Islet precursor cell (in vitro differentiated cells): Measurements from ENCODE around the gene ABHD12.
A peak's percentile ranks its signal among the peaks of the same experiment; 100 is the strongest.
"Not testable (repeated sequence)": the region's sequence is repeated elsewhere in the genome, so short reads cannot be mapped to it uniquely, and the experiment has no call there.

Source experiments
- DNase-seq: peaks from one replicate; pipeline ENCODE4 v3.0.0-alpha.2; 2018

Gene ABHD12

DNA sequence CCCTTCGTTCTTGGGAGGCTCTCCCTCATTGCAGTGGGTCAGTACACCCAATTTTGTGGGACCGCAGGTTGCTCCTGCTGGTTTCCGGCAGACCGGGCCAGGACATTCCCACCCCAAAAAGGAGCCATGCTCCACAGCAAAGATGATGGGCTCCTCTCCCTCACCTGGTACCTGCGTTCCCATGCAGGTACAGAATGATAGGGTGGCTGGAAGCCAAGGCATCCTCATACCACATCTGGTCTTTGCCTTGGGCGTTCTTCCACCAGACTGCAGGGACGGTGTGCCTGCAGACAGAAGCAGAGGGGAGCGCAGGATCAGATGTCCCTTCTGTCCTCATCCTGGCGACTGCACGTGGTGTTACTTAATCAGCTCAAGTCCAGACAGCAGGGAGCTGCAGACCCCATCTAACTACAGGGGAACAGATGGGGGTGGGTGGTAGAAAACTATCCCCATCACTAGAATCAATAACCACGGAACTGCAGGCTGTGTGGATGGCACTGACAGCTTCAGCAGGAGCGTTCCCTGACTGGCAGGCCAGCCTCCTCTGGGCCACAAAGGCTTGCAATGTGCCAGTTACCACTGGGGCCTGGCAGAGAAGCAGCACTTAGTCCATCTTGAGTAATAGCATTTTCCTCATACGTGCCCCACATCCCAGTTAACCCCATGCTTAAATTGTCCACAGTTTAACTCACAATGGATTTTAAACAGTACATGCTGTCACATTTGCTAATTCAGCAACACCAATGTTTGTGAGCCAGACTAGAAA, 70.4 kb downstream of the ABHD12 start:
- DNase-seq = no peak

DNA sequence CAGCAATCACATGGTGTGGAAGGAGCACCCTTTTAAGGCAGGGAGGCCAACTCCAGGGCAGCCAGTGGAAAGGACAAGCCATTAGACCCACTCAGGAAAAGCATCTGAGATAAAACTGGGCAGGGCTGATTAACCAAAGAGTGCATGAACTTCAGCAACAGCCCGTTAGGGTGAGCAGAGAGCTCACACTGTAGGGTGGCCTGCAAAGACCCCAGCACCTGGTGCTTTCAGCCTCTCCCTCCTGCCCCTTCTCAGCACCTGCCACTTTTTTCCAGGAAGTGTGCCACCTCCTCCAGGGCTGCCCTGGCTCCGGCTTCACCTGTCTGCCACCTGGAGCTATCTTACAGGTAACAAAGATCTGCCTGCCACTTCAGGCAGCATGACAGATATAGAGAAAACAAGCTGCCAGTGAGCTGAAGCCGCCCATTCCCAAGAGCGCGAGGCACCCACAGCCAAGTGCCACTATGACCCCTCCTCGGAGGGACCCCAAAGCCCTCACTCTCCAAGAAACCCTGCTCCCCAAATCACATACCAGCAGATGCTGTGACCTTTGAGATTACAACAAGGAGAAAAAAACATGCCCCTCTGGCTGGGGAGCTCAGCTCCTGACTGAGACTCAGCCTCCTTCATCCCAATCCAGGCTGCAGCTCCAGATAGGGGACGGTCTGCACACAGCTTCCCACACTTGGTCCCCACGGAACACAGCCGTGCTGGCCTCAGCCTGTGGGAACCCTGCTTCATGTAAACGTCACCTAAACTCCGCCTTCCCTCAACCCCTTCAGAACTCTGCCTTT, 71.2 kb downstream of the ABHD12 start:
- DNase-seq = no peak

DNA sequence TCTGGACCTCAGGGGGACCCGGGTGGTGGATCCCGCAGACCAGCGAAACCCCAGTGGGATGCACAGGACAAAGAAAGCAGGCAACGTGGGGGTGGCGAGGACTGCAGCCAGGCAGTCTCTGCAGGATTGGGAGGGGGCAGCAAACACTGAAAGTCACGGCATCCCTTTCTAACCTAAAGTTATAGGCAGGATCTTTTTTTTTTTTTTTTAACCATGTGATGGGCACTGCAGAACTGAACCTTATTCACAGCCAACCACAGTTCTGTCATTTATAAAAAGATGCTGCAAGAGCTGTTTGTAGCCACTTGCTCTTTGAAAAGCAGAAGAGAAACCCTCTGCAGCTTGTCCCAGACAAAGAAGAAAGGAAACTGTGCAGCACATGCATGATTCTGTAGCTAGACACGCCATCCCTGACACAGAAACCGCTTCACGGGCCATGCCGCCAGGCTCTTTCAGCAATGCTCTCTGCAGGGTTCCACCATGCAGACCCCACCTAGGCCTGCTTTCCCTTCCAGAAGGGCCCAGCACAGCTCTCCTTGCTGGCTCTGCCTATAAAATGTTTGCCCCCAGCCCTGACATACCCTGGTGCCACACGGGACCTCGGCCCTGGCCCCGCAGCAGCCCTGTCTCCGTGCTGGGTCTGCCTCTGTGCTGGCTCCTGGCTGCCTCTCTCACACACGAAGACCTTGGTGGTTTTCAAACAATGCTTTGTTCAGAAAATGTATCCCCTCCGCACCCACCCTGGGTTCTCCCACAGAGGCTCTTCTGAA, 72.0 kb downstream of the ABHD12 start:
- DNase-seq = no peak

DNA sequence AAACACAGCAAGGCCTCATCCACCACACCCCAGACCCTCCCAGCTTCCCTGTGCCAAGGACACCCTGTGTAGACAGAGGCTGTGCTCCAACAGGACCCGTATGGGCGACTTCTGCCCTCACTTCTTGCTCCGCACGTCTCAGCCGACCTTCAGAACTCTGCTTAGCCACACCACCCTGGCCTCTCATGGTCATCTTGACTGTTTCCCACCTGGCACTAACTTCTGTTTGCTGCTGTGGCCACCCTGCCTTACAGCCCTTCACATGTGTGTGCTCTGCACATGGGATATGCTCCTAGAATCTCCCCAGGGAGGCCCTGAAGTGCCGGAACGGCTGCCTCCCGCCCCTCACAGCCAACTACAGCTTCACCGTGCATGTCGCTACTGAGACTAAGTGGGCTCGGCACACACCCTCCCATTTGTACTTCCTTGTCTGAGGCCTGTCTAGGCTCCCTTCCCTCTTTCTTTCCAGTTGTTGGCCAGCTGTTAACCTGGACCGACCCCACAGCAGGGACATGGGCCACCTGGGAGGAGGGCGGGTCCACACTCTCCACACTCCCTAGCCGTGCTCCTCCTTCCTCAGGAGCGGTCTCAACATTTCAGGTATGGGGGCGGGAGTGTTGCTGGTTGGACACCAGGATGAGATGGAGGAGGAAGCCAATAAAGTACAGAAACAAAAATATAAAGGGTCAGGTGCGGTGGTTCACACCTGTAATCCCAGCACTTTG, 73.1 kb downstream of the ABHD12 start:
- DNase-seq = no peak

DNA sequence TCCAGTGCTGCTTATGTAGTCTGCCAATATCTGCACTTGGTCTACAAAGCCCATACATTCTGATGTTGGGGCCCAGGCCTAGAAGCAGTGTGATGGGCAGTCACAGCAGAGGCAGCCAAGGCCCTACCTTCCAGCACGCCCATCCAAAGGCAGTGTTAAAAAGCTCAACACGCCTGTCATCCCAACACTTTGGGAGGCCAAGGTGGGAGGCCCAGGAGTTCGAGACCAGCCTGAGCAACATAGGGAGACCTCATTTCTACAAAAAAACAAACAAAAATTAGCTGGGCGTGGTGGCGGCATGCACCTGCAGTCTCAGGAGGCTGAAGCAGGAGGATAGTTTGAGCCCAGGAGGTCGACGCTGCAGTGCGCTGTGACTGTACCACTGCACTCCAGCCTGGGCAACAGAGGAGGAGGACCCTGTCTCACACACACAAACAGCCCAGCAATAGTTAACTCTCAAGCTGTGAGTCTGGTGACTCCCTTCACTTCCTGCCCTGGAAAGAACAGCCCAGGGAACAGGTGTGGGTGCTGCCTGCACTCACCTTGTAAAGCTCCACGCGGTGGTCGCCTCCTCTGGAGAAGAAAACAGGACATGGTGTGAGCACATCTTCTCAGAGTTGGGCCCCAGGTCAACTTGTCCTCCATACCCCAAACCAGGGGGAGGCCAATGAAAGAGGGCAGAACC, 74.0 kb downstream of the ABHD12 start:
- no peak for DNase-seq

DNA sequence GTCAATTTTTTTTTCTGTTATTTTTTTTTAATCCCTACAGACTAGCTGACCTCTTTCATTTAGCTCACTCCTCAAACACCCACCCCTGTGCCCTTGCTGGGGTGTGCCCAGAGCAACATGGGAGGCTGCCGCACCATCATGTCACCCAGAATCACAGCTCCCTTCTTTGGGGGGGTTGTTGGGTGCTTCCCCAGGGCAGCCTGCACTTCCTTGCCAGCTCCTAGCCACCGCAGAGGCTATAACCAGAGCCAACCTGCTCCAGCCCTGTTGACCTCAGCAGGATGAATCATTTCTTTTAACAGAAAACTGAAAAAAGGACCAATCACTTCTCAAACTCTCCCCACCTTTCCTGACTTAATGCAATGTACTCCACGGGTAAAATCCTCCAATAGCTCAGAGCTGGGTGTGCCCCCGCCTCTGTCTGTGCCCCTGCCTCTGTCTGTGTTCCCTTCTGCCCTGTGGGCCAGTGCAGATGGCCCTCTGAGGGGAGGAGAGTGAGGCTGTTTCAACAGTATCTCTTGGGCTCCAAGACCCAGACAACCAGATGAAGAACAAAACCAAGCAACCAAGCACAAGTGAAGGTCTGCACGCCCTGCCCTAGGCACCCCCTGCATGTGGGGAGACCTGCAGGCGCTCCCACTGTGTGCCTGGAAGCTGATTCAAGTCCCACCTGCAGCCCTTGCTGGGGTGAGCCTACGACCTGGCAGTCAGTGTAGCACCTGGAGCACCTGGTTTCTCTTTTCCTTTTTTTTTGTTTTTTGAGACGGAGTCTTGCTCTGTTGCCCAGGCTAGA, 75.0 kb downstream of the ABHD12 start:
- no peak for DNase-seq

DNA sequence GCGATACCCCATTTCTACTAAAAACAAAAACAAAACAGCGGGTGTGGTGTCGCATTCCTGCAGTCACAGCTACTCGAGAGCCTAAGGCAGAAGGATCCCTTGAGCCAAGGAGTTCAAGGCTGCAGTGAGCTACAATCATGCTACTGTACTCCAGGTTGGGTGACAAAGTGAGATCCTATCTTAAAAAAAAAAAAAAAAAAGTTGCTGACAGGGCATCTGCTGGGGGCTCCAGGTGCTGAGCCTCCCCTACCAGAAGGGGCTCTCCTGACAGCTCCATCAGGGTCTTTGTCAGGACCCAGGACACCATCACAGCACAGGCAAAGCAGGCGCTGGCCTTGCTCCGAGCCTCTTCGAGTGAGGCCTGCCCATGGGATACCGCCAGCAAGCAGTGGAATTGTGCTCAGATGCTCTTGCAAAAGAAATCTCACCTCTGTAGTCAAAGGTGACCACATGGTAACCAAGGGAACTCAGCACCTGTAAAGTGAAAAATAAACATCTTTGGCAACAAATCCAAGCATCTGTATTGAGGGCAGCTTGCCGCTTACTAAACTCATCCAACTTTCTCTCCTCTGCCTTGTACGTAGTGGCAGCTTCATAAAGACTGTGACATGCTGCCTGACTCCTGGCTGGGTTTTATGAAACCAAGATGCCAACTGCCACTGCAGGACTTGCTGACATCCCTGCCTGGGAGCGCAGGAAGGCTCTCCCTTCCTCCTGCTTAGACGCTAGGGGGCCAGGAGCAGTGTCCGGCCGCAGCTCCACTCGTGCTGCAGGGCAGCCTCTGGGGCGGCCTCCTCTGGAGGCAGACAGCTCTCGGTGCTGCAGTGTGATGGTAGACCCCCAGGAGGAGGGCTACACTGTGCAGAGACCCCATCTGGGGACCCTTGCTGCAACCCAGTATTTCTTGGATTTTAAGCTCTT, 75.9 kb downstream of the ABHD12 start:
- DNase-seq = no peak

DNA sequence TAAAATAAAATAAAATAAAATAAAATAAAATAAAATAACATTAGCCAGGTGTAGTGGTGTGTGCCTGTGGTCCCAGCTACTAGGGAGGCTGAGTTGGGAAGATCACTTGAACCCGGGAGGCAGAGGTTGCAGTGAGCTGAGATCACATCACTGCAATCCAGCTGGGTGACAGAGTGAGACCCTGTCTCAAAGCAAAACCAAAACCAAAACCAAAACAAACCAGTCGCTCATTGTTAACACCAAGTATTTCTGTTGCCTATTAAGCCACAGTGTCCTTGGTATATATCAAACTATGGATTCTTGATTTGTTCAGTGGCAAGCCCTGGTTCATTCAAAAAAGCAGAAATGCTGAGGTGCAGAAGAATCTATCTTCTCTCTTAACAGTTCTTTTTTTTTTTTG, 77.0 kb downstream of the ABHD12 start:
- no peak for DNase-seq

DNA sequence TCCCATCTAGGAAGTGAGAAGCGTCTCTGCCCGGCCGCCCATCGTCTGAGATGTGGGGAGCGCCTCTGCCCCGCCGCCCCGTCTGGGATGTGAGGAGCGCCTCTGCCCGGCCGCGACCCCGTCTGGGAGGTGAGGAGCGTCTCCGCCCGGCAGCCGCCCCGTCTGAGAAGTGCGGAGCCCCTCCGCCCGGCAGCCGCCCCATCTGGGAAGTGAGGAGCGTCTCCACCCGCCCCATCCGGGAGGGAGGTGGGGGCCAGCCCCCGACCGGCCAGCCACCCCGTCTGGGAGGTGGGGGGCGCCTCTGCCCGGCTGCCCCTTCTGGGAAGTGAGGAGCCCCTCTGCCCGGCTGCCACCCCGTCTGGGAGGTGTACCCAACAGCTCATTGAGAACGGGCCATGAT, 77.9 kb downstream of the ABHD12 start:
- not testable (repeated sequence) for DNase-seq

DNA sequence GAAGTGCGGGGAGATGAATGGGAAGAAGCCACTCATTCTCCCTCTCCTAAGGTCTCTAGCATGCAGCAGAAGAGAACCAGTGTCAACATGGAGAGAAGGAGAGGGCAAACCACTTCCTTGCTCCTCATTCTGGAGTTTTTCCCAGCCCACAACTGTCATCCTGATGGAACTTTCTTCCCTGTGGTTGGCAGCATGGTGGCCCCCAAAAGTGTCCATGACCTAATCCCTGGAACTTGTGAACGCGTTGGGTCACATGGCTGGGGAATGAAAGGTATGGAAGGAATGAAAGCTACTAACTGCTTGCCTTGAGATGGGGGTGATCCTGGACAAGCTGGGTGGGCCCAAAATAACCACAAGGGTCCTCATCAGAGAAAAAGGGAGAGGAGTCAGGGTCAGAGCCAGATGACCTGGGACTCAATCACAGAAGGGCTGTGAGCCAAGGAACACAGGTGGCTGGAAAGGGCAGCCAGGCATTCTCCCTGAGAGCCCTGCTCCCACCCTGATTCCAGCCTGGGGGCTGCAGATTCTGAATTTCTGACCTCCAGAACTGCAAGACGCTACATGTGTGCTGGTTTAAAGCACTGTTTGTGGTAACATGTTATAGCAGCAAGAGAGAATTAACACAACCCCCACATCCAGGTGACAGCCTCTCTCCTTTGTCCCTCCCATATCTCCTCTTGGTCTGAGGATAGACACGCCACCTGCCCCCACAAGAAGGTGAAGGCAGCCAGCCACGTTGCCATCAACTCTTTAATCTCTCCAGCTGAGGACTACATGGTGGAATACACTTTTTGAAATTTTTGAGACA, 79.5 kb downstream of the ABHD12 start:
- DNase-seq = peak; percentile 79

DNA sequence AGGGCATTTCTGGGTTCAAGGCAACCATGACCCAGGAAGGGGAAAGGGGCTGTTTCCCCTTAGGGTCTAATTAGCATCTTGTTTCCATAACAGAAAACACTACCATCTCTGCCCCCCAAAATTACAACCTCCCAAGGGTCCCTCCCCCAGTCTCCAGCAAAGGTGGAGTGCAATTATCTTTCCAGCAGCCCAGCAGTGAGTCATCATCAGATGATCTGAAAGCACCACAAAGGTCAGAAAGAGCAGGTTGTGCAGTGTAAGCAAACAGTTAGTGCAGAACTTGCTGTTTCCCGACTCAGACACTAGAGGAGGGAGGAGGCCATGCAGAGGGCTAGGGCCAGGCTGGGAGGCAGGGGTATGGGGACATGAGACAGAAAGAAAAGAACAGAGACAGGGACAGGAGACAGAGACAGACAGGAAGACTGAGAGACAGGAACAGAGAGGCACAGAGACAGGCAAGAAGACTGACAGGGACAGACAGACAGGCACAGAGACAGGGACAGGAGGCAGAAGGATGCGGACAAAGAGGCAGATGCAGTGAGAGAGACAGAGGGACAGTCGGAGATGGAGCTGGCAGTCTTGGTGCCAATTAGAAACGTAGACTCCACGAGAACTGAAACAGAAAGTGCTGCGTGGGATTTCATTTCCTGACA, 80.2 kb downstream of the ABHD12 start:
- peak; percentile 97 for DNase-seq

DNA sequence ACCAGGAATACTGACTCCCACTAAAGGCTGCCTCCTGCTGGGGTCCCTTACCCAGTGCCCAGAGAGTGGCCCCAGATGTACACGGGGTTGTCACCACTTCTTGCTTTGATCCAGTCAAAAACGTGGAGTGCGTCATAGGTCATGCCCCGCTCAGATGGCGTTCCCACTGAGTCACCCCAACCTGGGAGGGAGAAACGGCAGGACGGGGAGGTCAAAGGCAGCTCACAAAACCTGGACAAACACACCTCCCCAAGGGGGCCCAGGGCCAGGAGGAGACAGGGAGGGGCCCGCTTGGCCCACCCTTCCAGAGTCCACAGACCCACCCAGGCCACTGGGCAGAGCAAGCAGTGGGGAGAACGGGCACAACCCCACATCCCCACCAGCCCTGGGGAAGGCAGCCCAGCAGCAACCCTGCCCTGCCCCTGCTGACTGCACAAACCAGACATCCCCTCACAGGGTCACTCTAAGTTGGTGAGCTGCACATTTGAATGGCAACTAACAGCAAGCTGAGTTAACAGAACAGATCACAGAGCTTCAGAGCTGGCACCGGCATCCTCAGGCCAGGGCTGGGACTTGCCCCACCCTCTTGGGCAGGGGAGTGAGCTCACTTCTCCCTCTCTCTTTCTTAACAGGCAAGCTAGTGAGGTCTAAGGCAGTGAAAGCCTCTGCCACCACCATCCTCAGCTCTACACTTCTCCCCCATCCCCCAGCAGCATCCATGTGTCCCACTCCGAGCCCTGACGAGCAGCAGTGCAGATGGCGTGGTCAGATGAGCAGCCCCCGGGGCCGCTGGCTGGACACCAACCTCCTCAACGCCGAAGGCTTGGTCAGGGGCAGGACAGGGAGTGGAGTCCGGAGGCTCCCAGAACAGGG, 81.0 kb downstream of the ABHD12 start:
- DNase-seq = peak; percentile 91

DNA sequence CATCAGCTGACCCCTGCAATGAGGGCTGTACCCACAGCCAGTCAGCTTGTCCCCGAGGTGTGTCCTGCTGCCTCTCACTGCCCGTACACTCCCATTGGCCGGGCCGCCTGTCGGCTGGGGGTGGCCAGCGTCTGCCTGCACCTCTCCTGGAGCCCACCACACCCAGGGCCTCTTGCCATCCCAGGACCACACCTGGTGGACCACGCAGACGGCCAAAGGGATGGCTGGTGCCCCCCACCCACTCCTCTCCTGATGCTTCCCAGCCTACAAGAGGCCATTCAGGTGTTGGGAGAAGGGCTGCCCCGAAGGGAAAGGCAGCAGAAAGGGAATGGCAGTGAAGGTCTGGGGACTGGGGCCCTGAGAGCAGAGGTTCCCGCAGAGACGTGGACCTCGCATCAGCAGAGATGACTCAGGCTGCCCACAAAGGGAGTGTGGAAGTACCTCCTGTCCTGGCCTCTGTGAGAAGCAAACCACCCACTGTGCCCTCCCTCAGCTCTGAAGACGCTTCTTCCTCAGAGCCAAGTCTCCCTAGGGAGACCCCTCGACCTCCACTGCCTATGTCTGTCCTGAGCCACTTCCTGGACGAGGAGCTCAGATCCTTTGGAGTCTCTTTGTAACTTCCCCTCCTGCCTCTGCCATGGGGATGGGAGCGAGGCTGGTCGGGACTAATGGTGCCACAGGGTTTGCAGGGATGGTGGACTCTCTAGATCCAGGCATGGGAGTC, 81.8 kb downstream of the ABHD12 start:
- DNase-seq = no peak

DNA sequence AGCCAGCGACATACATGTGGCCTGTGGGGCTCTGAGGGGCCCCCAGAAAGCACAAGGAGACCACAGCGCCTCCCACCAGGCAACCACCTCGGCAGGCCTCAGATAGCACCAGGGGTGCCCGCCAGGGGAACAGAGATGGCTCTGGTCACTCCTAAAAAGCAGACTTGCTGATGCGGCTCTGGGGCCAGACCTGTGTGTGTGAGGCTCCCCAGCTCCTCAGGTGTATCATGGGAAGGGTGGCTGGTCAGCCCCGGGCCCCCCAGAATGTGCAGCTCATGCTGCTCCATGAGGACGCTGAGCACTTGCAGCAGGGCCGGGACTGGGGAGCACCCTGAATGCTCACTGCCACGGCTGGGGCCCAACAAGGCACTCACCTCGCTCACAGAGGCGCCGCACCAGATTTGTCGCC, 82.5 kb downstream of the ABHD12 start:
- DNase-seq = no peak

DNA sequence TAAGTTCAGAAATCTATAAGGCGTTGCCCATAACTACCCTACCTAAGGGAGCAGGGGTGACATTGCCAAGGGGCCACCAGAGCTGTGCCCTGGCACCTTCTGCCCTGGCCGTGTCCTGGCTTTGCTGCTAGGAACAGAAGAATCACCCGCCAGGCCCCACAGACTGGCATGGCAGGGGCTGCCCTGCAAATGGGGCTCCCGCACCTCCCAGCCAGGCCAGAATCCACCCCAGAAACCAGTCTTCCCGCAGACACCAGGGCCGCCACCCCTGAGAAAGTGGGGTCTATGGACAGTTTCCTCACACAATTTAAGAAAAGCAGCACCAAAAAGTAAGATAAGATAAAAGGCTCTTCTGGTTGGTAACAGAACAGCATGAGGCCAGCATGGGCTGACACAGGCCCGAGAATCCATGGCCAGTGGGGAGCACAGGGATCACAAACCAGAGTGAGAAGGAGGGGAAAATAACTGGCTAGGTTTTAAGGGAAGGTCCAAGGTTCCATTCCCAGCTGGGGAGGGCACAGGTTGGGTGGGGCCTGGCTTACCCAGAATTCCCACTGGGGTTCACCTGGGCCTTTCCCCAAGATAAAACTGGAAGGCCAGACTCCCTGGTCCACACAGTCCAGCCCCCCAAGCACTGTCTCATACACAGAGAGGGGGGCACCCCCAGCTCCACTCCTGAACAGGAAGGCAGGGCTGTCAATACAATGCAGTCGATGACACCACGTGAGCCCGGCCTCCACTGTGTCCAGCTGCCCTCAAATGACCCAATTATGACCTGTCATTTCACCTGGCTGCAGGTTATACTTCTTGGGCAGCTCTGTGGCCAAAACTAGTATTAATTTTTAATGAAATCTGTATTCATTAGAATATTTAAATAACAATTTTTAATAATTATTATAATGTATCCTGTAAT, 83.4 kb downstream of the ABHD12 start:
- no peak for DNase-seq

DNA sequence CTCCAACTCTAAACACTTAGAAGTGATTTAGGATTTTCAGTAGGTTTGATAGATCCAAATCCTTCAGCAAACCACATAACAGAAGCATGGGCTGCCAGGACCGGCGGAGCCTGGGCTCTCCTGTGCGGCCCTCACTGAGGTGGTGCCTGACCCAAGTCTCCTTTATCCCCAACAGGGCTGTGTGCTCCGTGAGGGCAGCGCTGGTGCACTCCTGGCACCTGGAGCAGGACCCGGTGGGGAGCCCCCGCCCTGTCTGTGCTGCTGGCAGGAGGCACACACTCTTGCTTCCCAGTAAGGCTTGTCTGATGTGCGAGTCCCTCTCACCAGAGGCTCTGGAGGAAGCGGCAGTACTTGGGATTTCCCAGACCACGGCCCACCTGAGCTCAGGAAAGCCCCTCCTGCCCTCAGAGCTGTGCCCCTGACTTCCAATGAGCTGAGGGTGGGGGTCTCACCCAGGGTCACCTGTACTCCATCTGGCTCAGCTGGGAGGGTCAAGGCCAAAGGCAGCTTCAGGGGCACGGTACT, 86.5 kb downstream of the ABHD12 start:
- DNase-seq = no peak
